MM.1S (cell line): ENCODE results near the gene SUMO1.

Experiments used
- DNase-seq: peaks from one replicate; pipeline ENCODE4 v3.0.0-alpha.2; 2015
- H2AFZ ChIP-seq: fragments of 300-600 bp; sonication (generic); 2 replicates; pipeline ENCODE4 v1.6.0; 2016; ENCODE audit warnings: antibody characterized with exemption, low read length
- H3F3A ChIP-seq: fragments of 300-600 bp; sonication (generic); 2 replicates; pipeline ENCODE4 v1.6.1; 2016; ENCODE audit warnings: mild to moderate bottlenecking, antibody characterized with exemption, low read length, moderate library complexity, mixed read lengths; ENCODE audit not compliant: insufficient read depth
- H3K27ac ChIP-seq: fragments of 300-600 bp; sonication (generic); 2 replicates; pipeline ENCODE4 v1.5.1; 2016; ENCODE audit warnings: mild to moderate bottlenecking, low read length
- H3K27me3 ChIP-seq: fragments of 300-600 bp; sonication (generic); replicated peaks from 2 replicates; pipeline ENCODE4 v1.6.0; 2016; ENCODE audit warnings: low read length; ENCODE audit not compliant: insufficient read depth
- H3K36me3 ChIP-seq: fragments of 300-600 bp; sonication (generic); replicated peaks from 2 replicates; pipeline ENCODE4 v1.6.1; 2016; ENCODE audit warnings: mild to moderate bottlenecking, low read length, mixed read lengths; ENCODE audit not compliant: insufficient read depth
- H3K4me1 ChIP-seq: fragments of 300-600 bp; sonication (generic); 2 replicates; pipeline ENCODE4 v1.6.1; 2016; ENCODE audit warnings: low read length, mixed read lengths
- H3K4me2 ChIP-seq: fragments of 300-600 bp; sonication (generic); 2 replicates; pipeline ENCODE4 v1.6.0; 2016; ENCODE audit warnings: low read depth, low read length
- H3K4me3 ChIP-seq: fragments of 300-600 bp; sonication (generic); 2 replicates; pipeline ENCODE4 v1.5.1; 2016; ENCODE audit warnings: low read length, mixed read lengths
- H3K79me2 ChIP-seq: fragments of 300-600 bp; sonication (generic); 2 replicates; pipeline ENCODE4 v1.6.1; 2016; ENCODE audit warnings: mixed run types, low read length, mixed read lengths
- H3K9ac ChIP-seq: fragments of 300-600 bp; sonication (generic); 2 replicates; pipeline ENCODE4 v1.6.1; 2016; ENCODE audit warnings: low read length, mixed read lengths
- H3K9me2 ChIP-seq: fragments of 300-600 bp; sonication (generic); replicated peaks from 2 replicates; pipeline ENCODE4 v1.6.1; 2016; ENCODE audit warnings: mild to moderate bottlenecking, low read length, mixed read lengths; ENCODE audit not compliant: insufficient read depth
- H3K9me3 ChIP-seq: fragments of 300-600 bp; sonication (generic); replicated peaks from 2 replicates; pipeline ENCODE4 v1.6.1; 2016; ENCODE audit warnings: mild to moderate bottlenecking, low read length, mixed read lengths; ENCODE audit not compliant: insufficient read depth
- H4K20me1 ChIP-seq: fragments of 300-600 bp; sonication (generic); 2 replicates; pipeline ENCODE4 v1.6.1; 2016; ENCODE audit warnings: mild to moderate bottlenecking, low read length, moderate library complexity, mixed read lengths; ENCODE audit not compliant: insufficient read depth
- EZH2 ChIP-seq: fragments of 300-600 bp; sonication (generic); optimal IDR thresholded peaks from 2 replicates; pipeline ENCODE3; 2017; ENCODE audit warnings: low read depth, mild to moderate bottlenecking, antibody characterized with exemption, low read length, mixed read lengths
- EZH2phosphoT487 ChIP-seq: fragments of 300-600 bp; sonication (generic); IDR thresholded peaks from 2 replicates; pipeline ENCODE4 v1.6.1; 2018; ENCODE audit warnings: antibody characterized with exemption, low read length
- TF ChIP-seq, protein P1 (sequence below): fragments of 300-600 bp; sonication (generic); IDR thresholded peaks from 2 replicates; pipeline ENCODE4 v1.5.1; 2016; ENCODE audit warnings: antibody characterized with exemption, low read length, mixed read lengths

The SUMO1 gene

DNA sequence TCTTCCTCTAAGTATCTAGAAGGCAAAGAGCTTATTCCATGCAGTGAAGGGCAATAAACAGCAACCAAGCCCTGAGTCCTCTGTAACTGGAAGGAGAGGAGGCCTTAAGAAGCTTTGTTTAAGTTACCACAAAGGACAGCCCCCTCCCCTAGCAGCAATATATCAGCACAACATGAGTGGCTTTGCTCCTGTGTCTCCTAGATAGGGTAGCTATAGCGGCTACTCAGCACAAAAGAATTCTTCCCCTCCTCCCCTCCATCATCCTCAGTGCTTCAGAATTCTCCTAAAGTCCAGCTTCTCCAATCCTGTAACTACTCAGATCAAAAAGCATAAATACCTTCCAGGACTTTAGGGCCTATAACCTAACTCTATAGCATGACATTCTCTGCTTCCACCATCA, 16.5 kb downstream of the SUMO1 start:
- no peaks in the 10 kb centered on the region for H3K36me3 ChIP-seq
- H3F3A ChIP-seq = no peaks in the 10 kb centered on the region
- no peak overlapping the region for H3K9ac ChIP-seq
- H3K4me3 ChIP-seq = no peak overlapping the region
- peaks cover 3% of the 10 kb centered on the region; the same call in 1 of the 2 replicates for H4K20me1 ChIP-seq
- H3K27ac ChIP-seq = no peak overlapping the region
- H3K9me3 ChIP-seq = no peaks in the 10 kb centered on the region
- no peak overlapping the region for H3K4me2 ChIP-seq
- no peaks in the 10 kb centered on the region for H3K9me2 ChIP-seq
- no peaks in the 10 kb centered on the region for H3K4me1 ChIP-seq
- DNase-seq = no peak
- no peak overlapping the region for H2AFZ ChIP-seq
- TF ChIP-seq, protein P1, sequence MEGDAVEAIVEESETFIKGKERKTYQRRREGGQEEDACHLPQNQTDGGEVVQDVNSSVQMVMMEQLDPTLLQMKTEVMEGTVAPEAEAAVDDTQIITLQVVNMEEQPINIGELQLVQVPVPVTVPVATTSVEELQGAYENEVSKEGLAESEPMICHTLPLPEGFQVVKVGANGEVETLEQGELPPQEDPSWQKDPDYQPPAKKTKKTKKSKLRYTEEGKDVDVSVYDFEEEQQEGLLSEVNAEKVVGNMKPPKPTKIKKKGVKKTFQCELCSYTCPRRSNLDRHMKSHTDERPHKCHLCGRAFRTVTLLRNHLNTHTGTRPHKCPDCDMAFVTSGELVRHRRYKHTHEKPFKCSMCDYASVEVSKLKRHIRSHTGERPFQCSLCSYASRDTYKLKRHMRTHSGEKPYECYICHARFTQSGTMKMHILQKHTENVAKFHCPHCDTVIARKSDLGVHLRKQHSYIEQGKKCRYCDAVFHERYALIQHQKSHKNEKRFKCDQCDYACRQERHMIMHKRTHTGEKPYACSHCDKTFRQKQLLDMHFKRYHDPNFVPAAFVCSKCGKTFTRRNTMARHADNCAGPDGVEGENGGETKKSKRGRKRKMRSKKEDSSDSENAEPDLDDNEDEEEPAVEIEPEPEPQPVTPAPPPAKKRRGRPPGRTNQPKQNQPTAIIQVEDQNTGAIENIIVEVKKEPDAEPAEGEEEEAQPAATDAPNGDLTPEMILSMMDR = no peak
- TF ChIP-seq EZH2 (no peak), EZH2phosphoT487 (no peak)
- no peaks in the 10 kb centered on the region for H3K27me3 ChIP-seq
- peaks cover 81% of the 10 kb centered on the region for H3K79me2 ChIP-seq

- H3K9me3 ChIP-seq = no peaks in the 10 kb centered on the region
- H3K27ac ChIP-seq = no peak overlapping the region
- no peak overlapping the region for H3K4me3 ChIP-seq
- H3K9ac ChIP-seq = no peak overlapping the region
- H3K4me2 ChIP-seq = no peak overlapping the region
- no peaks in the 10 kb centered on the region for H3K27me3 ChIP-seq
- 0 out of 2 replicates have a peak, but pooled peaks cover 2% of the 10 kb centered on the region for H3K36me3 ChIP-seq
- H4K20me1 ChIP-seq = no peaks in the 10 kb centered on the region
- TF ChIP-seq EZH2phosphoT487 (no peak), EZH2 (no peak)
- TF ChIP-seq, protein P1 = no peak
- DNase-seq = no peak
- H2AFZ ChIP-seq = no peak overlapping the region
- H3K4me1 ChIP-seq = no peaks in the 10 kb centered on the region
- no peaks in the 10 kb centered on the region for H3F3A ChIP-seq
- no peaks in the 10 kb centered on the region for H3K9me2 ChIP-seq
- H3K79me2 ChIP-seq = peaks cover 35% of the 10 kb centered on the region
Observed at GRCh38 chr2:202215179-202215578, 23.2 kb downstream of the SUMO1 start.

- Histone ChIP-seq H3K4me2 (no peak overlapping the region), H3K9me3 (no peaks in the 10 kb centered on the region), H3K36me3 (no peaks in the 10 kb centered on the region), H3K27ac (no peak overlapping the region), H3K4me3 (no peak overlapping the region), H3K79me2 (no peaks in the 10 kb centered on the region), H3K4me1 (no peaks in the 10 kb centered on the region), H3F3A (no peaks in the 10 kb centered on the region), H3K9me2 (no peaks in the 10 kb centered on the region), H4K20me1 (no peaks in the 10 kb centered on the region), H3K9ac (no peak overlapping the region), H2AFZ (no peak overlapping the region), H3K27me3 (no peaks in the 10 kb centered on the region)
- no peak for DNase-seq
- TF ChIP-seq, protein P1 = no peak
Observed at GRCh38 chr2:202208526-202208925, 29.9 kb downstream of the SUMO1 start.
